Endothelial cell (in vitro differentiated cells): ENCODE results near the gene PNP. TPM values are rescaled to one million over a fixed set of nuclear protein-coding genes. Genes with fewer than 3 reads are reported as not detected.

ENCODE experiments used
- DNase-seq: peaks from one replicate; pipeline ENCODE4 v3.0.0; 2021; ENCODE audit warnings: low spot score
- H3K27ac Mint-ChIP-seq: one replicate; pipeline ENCODE4 v1.8.0; 2021; ENCODE audit warnings: mixed read lengths, inconsistent platforms; ENCODE audit not compliant: unreplicated experiment
- H3K27me3 Mint-ChIP-seq: one replicate; pipeline ENCODE4 v1.8.0; 2021; ENCODE audit warnings: mild to moderate bottlenecking, moderate library complexity, mixed read lengths, inconsistent platforms; ENCODE audit not compliant: unreplicated experiment
- H3K36me3 Mint-ChIP-seq: one replicate; pipeline ENCODE4 v1.8.0; 2021; ENCODE audit warnings: mild to moderate bottlenecking, low read depth, mixed read lengths, inconsistent platforms; ENCODE audit not compliant: unreplicated experiment
- H3K4me1 Mint-ChIP-seq: one replicate; pipeline ENCODE4 v1.8.0; 2021; ENCODE audit warnings: mild to moderate bottlenecking, mixed read lengths, inconsistent platforms; ENCODE audit not compliant: unreplicated experiment
- H3K4me3 Mint-ChIP-seq: one replicate; pipeline ENCODE4 v1.8.0; 2021; ENCODE audit warnings: mild to moderate bottlenecking, mixed read lengths, inconsistent platforms; ENCODE audit not compliant: unreplicated experiment
- H3K9me3 Mint-ChIP-seq: one replicate; pipeline ENCODE4 v1.8.0; 2021; ENCODE audit warnings: mixed read lengths, inconsistent platforms; ENCODE audit not compliant: unreplicated experiment
- total RNA-seq: library from RNA; stranded (reverse); fragmentation: NEBNext Ultra II Directional; extraction: Animal tissue kit (Norgen Biotek cat#: 25700); gene quantifications from one replicate; pipeline ENCODE4 v1.2.1, GENCODE V29; 2021; ENCODE audit not compliant: unreplicated experiment
- TF ChIP-seq, protein P1 (sequence below): fragments of 200-600 bp; sonication (generic); IDR thresholded peaks from one replicate; pipeline ENCODE4 v1.5.0; 2021; ENCODE audit warnings: antibody characterized with exemption; ENCODE audit not compliant: unreplicated experiment

The PNP gene
- total RNA-seq, 1 donor from 2014 or later = 322 TPM

DNA sequence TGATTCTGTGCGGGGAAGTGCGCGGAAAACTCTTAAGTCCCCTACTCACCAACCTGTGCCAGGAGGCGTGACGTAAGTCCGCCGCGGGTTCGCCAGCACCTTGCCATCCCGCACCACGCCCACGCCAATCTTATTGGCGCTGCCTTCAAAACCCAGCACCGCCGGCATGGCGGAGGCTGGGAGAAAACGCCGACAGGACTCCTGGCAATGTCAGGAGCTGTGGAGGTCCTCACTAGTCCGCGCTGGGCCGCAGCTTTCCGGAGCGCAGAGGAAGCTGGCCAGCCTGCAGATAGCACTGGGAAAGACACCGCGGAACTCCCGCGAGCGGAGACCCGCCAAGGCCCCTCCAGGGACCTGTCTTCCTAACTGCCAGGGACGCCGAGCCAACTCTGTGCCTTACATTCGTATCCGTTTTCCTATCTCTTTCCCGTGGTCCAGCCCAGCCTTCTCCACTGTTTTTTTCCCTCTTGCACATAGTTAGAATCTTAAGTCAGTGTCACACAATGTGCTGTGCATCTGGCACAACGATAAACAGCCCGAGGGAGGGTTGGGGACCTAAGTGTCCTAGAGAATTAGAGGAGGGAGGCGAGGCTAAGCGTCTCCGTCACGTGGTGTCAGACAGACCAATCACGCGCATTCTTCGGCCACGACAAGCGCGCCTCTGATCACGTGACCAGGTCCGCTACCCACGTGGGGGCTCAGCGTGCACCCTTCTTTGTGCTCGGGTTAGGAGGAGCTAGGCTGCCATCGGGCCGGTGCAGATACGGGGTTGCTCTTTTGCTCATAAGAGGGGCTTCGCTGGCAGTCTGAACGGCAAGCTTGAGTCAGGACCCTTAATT lies 14.5 kb upstream of the PNP start, which contains the start of the genes APEX1 and OSGEP:
Gene APEX1, plus strand, starts transcription at position 711 of the 839 bp plus-strand sequence. CDS start 420 bp downstream, outside the sequence.
Gene OSGEP, minus strand, starts transcription at position 297 of the 839 bp plus-strand sequence. Its CDS starts 129 bp downstream, at position 168.
- H3K36me3 Mint-ChIP-seq = peaks cover 25% of the 10 kb centered on the region
- peaks cover 4% of the 10 kb centered on the region for H3K4me1 Mint-ChIP-seq
- H3K27me3 Mint-ChIP-seq = peaks cover 2% of the 10 kb centered on the region
- no peaks in the 10 kb centered on the region for H3K9me3 Mint-ChIP-seq
- H3K4me3 Mint-ChIP-seq = no peak within 1 kb of the TSS
- peak; percentile 95 for DNase-seq
- TF ChIP-seq, protein P1, sequence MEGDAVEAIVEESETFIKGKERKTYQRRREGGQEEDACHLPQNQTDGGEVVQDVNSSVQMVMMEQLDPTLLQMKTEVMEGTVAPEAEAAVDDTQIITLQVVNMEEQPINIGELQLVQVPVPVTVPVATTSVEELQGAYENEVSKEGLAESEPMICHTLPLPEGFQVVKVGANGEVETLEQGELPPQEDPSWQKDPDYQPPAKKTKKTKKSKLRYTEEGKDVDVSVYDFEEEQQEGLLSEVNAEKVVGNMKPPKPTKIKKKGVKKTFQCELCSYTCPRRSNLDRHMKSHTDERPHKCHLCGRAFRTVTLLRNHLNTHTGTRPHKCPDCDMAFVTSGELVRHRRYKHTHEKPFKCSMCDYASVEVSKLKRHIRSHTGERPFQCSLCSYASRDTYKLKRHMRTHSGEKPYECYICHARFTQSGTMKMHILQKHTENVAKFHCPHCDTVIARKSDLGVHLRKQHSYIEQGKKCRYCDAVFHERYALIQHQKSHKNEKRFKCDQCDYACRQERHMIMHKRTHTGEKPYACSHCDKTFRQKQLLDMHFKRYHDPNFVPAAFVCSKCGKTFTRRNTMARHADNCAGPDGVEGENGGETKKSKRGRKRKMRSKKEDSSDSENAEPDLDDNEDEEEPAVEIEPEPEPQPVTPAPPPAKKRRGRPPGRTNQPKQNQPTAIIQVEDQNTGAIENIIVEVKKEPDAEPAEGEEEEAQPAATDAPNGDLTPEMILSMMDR = no peak
- H3K27ac Mint-ChIP-seq = no peak within 1 kb of the TSS

DNA sequence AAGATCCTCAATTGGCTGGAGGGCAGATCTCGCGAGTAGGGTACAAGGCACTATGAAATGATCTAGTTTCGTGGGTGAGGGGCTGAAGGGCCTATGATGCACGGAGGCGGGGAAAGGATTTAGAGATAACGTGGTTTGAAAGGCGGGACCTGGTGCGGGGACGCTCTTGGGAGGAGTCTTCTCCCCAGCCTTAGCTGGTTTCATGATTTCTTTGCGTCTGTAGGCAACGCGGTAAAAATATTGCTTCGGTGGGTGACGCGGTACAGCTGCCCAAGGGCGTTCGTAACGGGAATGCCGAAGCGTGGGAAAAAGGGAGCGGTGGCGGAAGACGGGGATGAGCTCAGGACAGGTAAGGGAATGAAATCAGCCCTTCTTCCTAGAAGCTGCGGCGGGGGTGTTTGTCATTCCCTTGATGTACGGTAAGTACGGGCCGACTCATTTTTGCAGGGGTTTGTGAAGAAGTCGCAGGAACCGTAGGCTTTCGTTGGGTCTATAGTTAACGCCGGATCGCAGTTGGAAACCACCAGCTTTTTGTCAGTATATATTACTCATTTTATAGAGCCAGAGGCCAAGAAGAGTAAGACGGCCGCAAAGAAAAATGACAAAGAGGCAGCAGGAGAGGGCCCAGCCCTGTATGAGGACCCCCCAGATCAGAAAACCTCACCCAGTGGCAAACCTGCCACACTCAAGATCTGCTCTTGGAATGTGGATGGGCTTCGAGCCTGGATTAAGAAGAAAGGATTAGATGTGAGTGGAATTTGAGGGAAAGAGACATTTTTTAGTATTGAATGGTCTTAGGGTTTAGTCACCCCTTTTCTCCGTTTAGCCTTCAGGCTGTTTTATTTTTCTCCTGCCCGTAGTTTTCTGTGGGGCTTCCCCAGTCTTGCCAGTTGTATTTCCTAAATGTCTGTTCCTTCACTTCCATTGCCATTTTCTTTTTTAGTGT lies 13.6 kb upstream of the PNP start:
- no peak overlapping the region for H3K4me3 Mint-ChIP-seq
- no peak for DNase-seq
- peaks cover 8% of the 10 kb centered on the region for H3K27me3 Mint-ChIP-seq
- H3K36me3 Mint-ChIP-seq = peaks cover 28% of the 10 kb centered on the region
- H3K9me3 Mint-ChIP-seq = no peaks in the 10 kb centered on the region
- no peak overlapping the region for H3K27ac Mint-ChIP-seq
- peaks cover 13% of the 10 kb centered on the region for H3K4me1 Mint-ChIP-seq
- TF ChIP-seq, protein P1 = no peak

DNA sequence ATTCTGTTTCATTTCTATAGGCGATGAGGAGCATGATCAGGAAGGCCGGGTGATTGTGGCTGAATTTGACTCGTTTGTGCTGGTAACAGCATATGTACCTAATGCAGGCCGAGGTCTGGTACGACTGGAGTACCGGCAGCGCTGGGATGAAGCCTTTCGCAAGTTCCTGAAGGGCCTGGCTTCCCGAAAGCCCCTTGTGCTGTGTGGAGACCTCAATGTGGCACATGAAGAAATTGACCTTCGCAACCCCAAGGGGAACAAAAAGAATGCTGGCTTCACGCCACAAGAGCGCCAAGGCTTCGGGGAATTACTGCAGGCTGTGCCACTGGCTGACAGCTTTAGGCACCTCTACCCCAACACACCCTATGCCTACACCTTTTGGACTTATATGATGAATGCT lies 12.2 kb upstream of the PNP start:
- TF ChIP-seq, protein P1 = no peak
- H3K4me3 Mint-ChIP-seq = peak overlapping the region; percentile 66
- H3K36me3 Mint-ChIP-seq = peaks cover 33% of the 10 kb centered on the region
- H3K9me3 Mint-ChIP-seq = no peaks in the 10 kb centered on the region
- no peak for DNase-seq
- H3K27ac Mint-ChIP-seq = no peak overlapping the region
- H3K4me1 Mint-ChIP-seq = peaks cover 21% of the 10 kb centered on the region
- peaks cover 15% of the 10 kb centered on the region for H3K27me3 Mint-ChIP-seq

DNA sequence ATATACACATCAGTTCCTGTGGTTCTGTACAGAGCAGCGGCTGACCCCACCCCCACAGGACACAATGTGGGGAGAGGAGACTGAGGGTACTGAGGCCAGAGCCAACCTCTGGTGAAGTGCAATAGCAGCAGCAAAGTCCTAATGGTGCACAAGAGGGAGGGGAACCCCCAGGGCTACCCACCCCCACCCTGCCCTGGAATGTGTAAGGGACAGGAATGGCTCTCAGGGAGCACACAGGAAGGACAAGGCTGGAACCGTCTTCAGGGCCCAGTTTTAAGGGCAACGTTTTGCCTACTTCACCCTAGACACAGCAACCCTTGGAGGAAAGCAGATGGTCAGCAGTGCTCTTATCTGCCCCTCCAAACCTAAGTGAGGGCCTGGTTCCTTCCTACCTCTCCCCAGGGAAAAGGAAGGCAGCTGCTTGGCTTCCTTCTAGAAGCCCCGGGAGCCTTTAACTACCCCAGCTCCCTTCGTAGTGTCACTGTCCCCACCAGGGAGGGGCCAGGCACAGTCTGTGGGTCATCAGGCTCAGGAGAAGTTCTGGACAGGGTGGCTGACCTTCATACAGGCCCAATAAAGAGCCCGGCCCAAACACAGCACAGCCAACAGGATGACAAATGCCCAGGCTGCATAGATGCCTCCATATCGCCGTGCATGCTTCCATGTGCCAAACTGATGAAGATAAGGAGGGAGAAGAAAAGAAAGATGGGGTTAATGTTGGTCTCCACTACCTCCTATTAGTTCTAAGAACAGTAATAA lies 11.0 kb upstream of the PNP start:
- Mint-ChIP-seq H3K9me3 (no peaks in the 10 kb centered on the region), H3K36me3 (peaks cover 32% of the 10 kb centered on the region), H3K27ac (no peak overlapping the region), H3K27me3 (peaks cover 15% of the 10 kb centered on the region), H3K4me1 (peaks cover 22% of the 10 kb centered on the region), H3K4me3 (no peak overlapping the region)
- TF ChIP-seq, protein P1 = no peak
- no peak for DNase-seq
